IMR-90 (cell line): ENCODE data around the gene HPN. TPM values are rescaled to one million over a fixed set of nuclear protein-coding genes. Genes with fewer than 3 reads are reported as not detected.

Experiments used
- ATAC-seq: fragments of 200-7000 bp; cut with Tn5 transposase; 2 replicates; pipeline ENCODE4 v1.9.1; 2020; ENCODE audit warnings: low read depth, mild to moderate bottlenecking, moderate library complexity
- BruUV-seq: library from RNA; stranded (reverse); fragments of 400-500 nt; replicated peaks from 2 replicates; lab custom pipeline; 2021; lab: Mats Ljungman, UMichigan
- CTCF ChIA-PET: fragments of 300-600 bp; formaldehyde crosslinking; extraction: SDS; loops from one replicate; lab custom pipeline; 2021; ENCODE audit warnings: antibody characterized with exemption; lab: Yijun Ruan, JAX
- POLR2A ChIA-PET: fragments of 300-600 bp; sonication (Branson Sonifier 250); formaldehyde crosslinking; loops from one replicate; lab custom pipeline; 2022; ENCODE audit warnings: antibody characterized with exemption; ENCODE audit not compliant: unreplicated experiment; lab: Charles Lee
- DNase-seq: peaks from one replicate; pipeline ENCODE4 v3.0.0; 2013
- H2AFZ ChIP-seq: replicated peaks from 2 replicates; pipeline ENCODE3; 2013; ENCODE audit warnings: low read length, mild to moderate bottlenecking; ENCODE audit not compliant: poor library complexity
- H2AK5ac ChIP-seq: 2 replicates; pipeline ENCODE4 v1.6.1; 2013; ENCODE audit warnings: low read depth, low read length, inconsistent platforms
- H2AK9ac ChIP-seq: replicated peaks from 2 replicates; pipeline ENCODE3; 2013; ENCODE audit warnings: mild to moderate bottlenecking, low read depth, low read length, moderate library complexity; ENCODE audit not compliant: poor library complexity
- H2BK120ac ChIP-seq: 2 replicates; pipeline ENCODE4 v1.6.1; 2013; ENCODE audit warnings: low read depth, low read length, inconsistent platforms
- H2BK15ac ChIP-seq: 3 replicates; pipeline ENCODE4 v1.6.1; 2013; ENCODE audit warnings: low read depth, low read length, inconsistent platforms
- H2BK20ac ChIP-seq: 2 replicates; pipeline ENCODE4 v1.6.1; 2013; ENCODE audit warnings: low read depth, mild to moderate bottlenecking, inconsistent platforms, low read length, moderate library complexity
- H2BK5ac ChIP-seq: 2 replicates; pipeline ENCODE4 v1.6.1; 2013; ENCODE audit warnings: mild to moderate bottlenecking, low read depth, low read length, inconsistent platforms; ENCODE audit not compliant: poor library complexity, severe bottlenecking
- H3K14ac ChIP-seq: replicated peaks from 2 replicates; pipeline ENCODE4 v1.6.1; 2013; ENCODE audit warnings: low read depth, low read length, inconsistent platforms
- H3K18ac ChIP-seq: 2 replicates; pipeline ENCODE4 v1.6.1; 2013; ENCODE audit warnings: low read depth, low read length, control low read depth
- H3K23ac ChIP-seq: 2 replicates; pipeline ENCODE4 v1.6.1; 2013; ENCODE audit warnings: low read depth, low read length, inconsistent platforms
- H3K27ac ChIP-seq: 2 replicates; pipeline ENCODE4 v1.5.1; 2013; ENCODE audit warnings: mild to moderate bottlenecking, control low read depth, low read length; ENCODE audit not compliant: insufficient read depth
- H3K27me3 ChIP-seq: 2 replicates; pipeline ENCODE4 v1.6.1; 2013; ENCODE audit warnings: low read length; ENCODE audit not compliant: control insufficient read depth, insufficient read depth
- H3K36me3 ChIP-seq: 2 replicates; pipeline ENCODE4 v1.6.1; 2013; ENCODE audit warnings: low read length, mixed read lengths; ENCODE audit not compliant: control insufficient read depth, insufficient read depth
- H3K4ac ChIP-seq: 2 replicates; pipeline ENCODE4 v1.6.1; 2013; ENCODE audit warnings: low read depth, low read length, inconsistent platforms
- H3K4me1 ChIP-seq: 2 replicates; pipeline ENCODE4 v1.6.1; 2013; ENCODE audit warnings: low read length, mixed read lengths; ENCODE audit not compliant: control insufficient read depth, insufficient read depth
- H3K4me2 ChIP-seq: 2 replicates; pipeline ENCODE4 v1.6.1; 2013; ENCODE audit warnings: low read depth, mild to moderate bottlenecking, control low read depth, low read length, moderate library complexity
- H3K4me3 ChIP-seq: 2 replicates; pipeline ENCODE4 v1.5.1; 2013; ENCODE audit warnings: low read depth, mild to moderate bottlenecking, control low read depth, low read length, moderate library complexity; ENCODE audit not compliant: insufficient read depth
- H3K56ac ChIP-seq: 2 replicates; pipeline ENCODE4 v1.6.1; 2013; ENCODE audit warnings: low read length, inconsistent platforms; ENCODE audit not compliant: insufficient read depth; ENCODE audit errors: extremely low read depth
- H3K79me1 ChIP-seq, 2 experiments: 2 replicates each; pipeline ENCODE4 v1.6.1; 2013; ENCODE audit warnings: low read length in 2 of 2, inconsistent platforms in 1 of 2, low read depth in 1 of 2
- H3K9ac ChIP-seq: 2 replicates; pipeline ENCODE4 v1.6.1; 2013; ENCODE audit warnings: low read depth, low read length, control low read depth
- H3K9me1 ChIP-seq: 2 replicates; pipeline ENCODE4 v1.6.1; 2013; ENCODE audit warnings: low read length, inconsistent platforms; ENCODE audit not compliant: insufficient read depth
- H3K9me3 ChIP-seq: 2 replicates; pipeline ENCODE4 v1.6.1; 2013; ENCODE audit warnings: low read length; ENCODE audit not compliant: control insufficient read depth, insufficient read depth
- H4K20me1 ChIP-seq: 2 replicates; pipeline ENCODE4 v1.6.1; 2013; ENCODE audit warnings: low read length, inconsistent platforms; ENCODE audit not compliant: insufficient read depth
- H4K5ac ChIP-seq: 2 replicates; pipeline ENCODE4 v1.6.1; 2013; ENCODE audit warnings: mild to moderate bottlenecking, low read depth, low read length, control low read depth
- H4K8ac ChIP-seq, 2 experiments: 2 replicates each; pipeline ENCODE4 v1.6.1; 2013; ENCODE audit warnings: low read depth in 2 of 2, low read length in 2 of 2, control low read depth in 1 of 2, inconsistent platforms in 1 of 2
- H4K91ac ChIP-seq: 2 replicates; pipeline ENCODE4 v1.6.1; 2013; ENCODE audit warnings: low read depth, low read length, inconsistent platforms; ENCODE audit not compliant: insufficient read depth
- BHLHE40 ChIP-seq: fragments of 150-350 bp; IDR thresholded peaks from 2 replicates; pipeline ENCODE4 v1.6.1; 2016; ENCODE audit warnings: mild to moderate bottlenecking, low read depth, low read length
- CEBPB ChIP-seq: IDR thresholded peaks from 2 replicates; pipeline ENCODE4 v1.6.1; 2012; ENCODE audit warnings: low read depth, low read length, improper control_type of control experiment
- CTCF ChIP-seq: conservative IDR thresholded peaks from 2 replicates; pipeline ENCODE4 v1.5.1; 2012; ENCODE audit warnings: mild to moderate bottlenecking, low read depth, low read length, improper control_type of control experiment
- FOS ChIP-seq: fragments of 150-350 bp; IDR thresholded peaks from 2 replicates; pipeline ENCODE4 v1.6.1; 2016; ENCODE audit warnings: low read depth, low read length
- MAZ ChIP-seq: IDR thresholded peaks from 2 replicates; pipeline ENCODE4 v1.6.1; 2012; ENCODE audit warnings: low read depth, mild to moderate bottlenecking, low read length, improper control_type of control experiment, moderate library complexity, borderline replicate concordance
- NFE2L2 ChIP-seq: fragments of 150-350 bp; IDR thresholded peaks from 2 replicates; pipeline ENCODE4 v1.6.1; 2016; ENCODE audit warnings: low read depth, mild to moderate bottlenecking, low read length
- RCOR1 ChIP-seq: IDR thresholded peaks from 2 replicates; pipeline ENCODE4 v1.6.1; 2012; ENCODE audit warnings: mild to moderate bottlenecking, low read length, improper control_type of control experiment; ENCODE audit not compliant: insufficient replicate concordance
- USF2 ChIP-seq: fragments of 150-350 bp; IDR thresholded peaks from 2 replicates; pipeline ENCODE4 v1.6.1; 2017; ENCODE audit warnings: mild to moderate bottlenecking, antibody characterized with exemption, low read length, low read depth
- WGBS, 2 experiments: methylation state at CpG; one replicate each; pipeline versions ENCODE4 v1.1.5 to v1.1.7; 2013; ENCODE audit warnings: missing lambda C conversion rate in 2 of 2; ENCODE audit not compliant: insufficient read length in 1 of 2; ENCODE audit errors: extremely low coverage in 2 of 2; 5-methylcytosine and 5-hydroxymethylcytosine counted together
- dilution Hi-C: fragments of 300-500 bp; cut with HindIII; formaldehyde crosslinking; loops from one replicate; pipeline ENCODE4 v1.14.3; 2018; ENCODE audit warnings: low sequenced_read_pairs; ENCODE audit not compliant: unreplicated experiment
- in situ Hi-C: fragments of 300-500 bp; cut with MboI; formaldehyde crosslinking; loops from 3 replicates; pipeline ENCODE4 v1.14.3; 2019; ENCODE audit warnings: low sequenced_read_pairs, inconsistent platforms, mixed read lengths
- intact Hi-C: fragments of 100-400 bp; cut with micrococcal nuclease; formaldehyde crosslinking; loops from 2 replicates; pipeline ENCODE4 v1.10.0; 2022
- polyA plus RNA-seq, 3 experiments: library from polyadenylated mRNA; depleted of rRNA; stranded (reverse); fragments of >200 nt; gene quantifications; 2 replicates each; pipeline ENCODE4 v1.2.3, GENCODE V29; 2012; ENCODE audit warnings: low replicate concordance in 1 of 3
- total RNA-seq: library from RNA; depleted of rRNA; stranded (reverse); fragments of >200 nt; gene quantifications from 2 replicates; pipeline ENCODE4 v1.2.3, GENCODE V29; 2012

The HPN gene
- total and polyA plus RNA-seq, 2 of the 4 experiments (the other 2 are of a cell fraction) = not detected

- Histone ChIP-seq H3K9ac (no peak overlapping the region), H3K56ac (no peak overlapping the region), H2AK9ac (peak overlapping the region; percentile 83), H3K23ac (peak overlapping the region; percentile 48; the same call in 1 of the 2 replicates), H3K27ac (peak overlapping the region; percentile 48), H3K9me3 (no peaks in the 10 kb centered on the region), H3K36me3 (peaks cover 38% of the 10 kb centered on the region), H2BK15ac (no peak overlapping the region), H3K14ac (peak overlapping the region; percentile 16), H3K4me2 (peak overlapping the region; percentile 1; the same call in 1 of the 2 replicates), H3K79me1 (peaks cover 22 to 77% of the 10 kb centered on the region in 2 experiments), H3K4ac (peak overlapping the region; percentile 74), H3K4me3 (no peak overlapping the region), H2AK5ac (peak overlapping the region; percentile 85), H4K5ac (peak overlapping the region; percentile 39; the same call in 1 of the 2 replicates), H2BK5ac (peak overlapping the region; percentile 79), H3K27me3 (no peaks in the 10 kb centered on the region), H4K20me1 (peaks cover 56% of the 10 kb centered on the region), H2AFZ (no peak overlapping the region), H2BK20ac (peak overlapping the region; percentile 38; the same call in 1 of the 2 replicates), H4K91ac (peak overlapping the region; percentile 36), H3K18ac (peak overlapping the region; percentile 0; the same call in 1 of the 2 replicates), H4K8ac (peak overlapping the region; percentile 2 to 55; a peak in 2 of 4 replicates), H2BK120ac (peak overlapping the region; percentile 24), H3K9me1 (peaks cover 23% of the 10 kb centered on the region), H3K4me1 (peaks cover 18% of the 10 kb centered on the region)
- TF ChIP-seq CEBPB (peak; percentile 84), NFE2L2 (no peak), RCOR1 (no peak), USF2 (no peak), MAZ (no peak), FOS (peak; percentile 43; the same call in 1 of the 2 replicates), BHLHE40 (no peak), CTCF (no peak)
- BruUV-seq = no TSS peak
- ChIA-PET POLR2A (no interaction called here), CTCF (no interaction called here)
- intact Hi-C loops (no loop called here), dilution Hi-C loops (no loop called here), in situ Hi-C loops (no loop called here)
- DNase-seq = peak; percentile 77
- 80% methylated on average over 7 of the region's 15 CpGs; no CpG with 5 or more reads in 1 of the 2 experiments for WGBS, 2 experiments
- peak; percentile 74 for ATAC-seq
Observed at GRCh38 chr19:35006342-35006998, 35.1 kb upstream of the HPN start.
